GM11168 (cell line): Measurements from ENCODE around the gene FKBP4.

Experiments
- in situ Hi-C: fragments of 300-500 bp; cut with MboI; formaldehyde crosslinking; loops from one replicate; pipeline ENCODE4 v1.12.0; 2022; ENCODE audit warnings: low sequenced_read_pairs; ENCODE audit not compliant: unreplicated experiment

Gene FKBP4

GRCh38 chr12:2806700-2807099 lies 11.9 kb downstream of the FKBP4 start:
- in situ Hi-C loops: no loop called here

- in situ Hi-C loops: no loop called here
Observed at GRCh38 chr12:2811801-2812200, 17.0 kb downstream of the FKBP4 start.

- in situ Hi-C loops: no loop called here
Observed at GRCh38 chr12:2812290-2813213, 17.8 kb downstream of the FKBP4 start, which contains the start of gene ITFG2. Gene ITFG2, plus strand, starts transcription at chr12:2812668. Its CDS starts 93 bp downstream, at chr12:2812761.

GRCh38 chr12:2813214-2814185 lies 18.7 kb downstream of the FKBP4 start:
- in situ Hi-C loops: no loop called here

GRCh38 chr12:2819810-2820209 lies 25.0 kb downstream of the FKBP4 start:
- in situ Hi-C loops: no loop called here

- in situ Hi-C loops: no loop called here
Observed at GRCh38 chr12:2820432-2820831, 25.7 kb downstream of the FKBP4 start.

GRCh38 chr12:2823483-2823882 lies 28.7 kb downstream of the FKBP4 start:
- in situ Hi-C loops: no loop called here

GRCh38 chr12:2824541-2824940 lies 29.8 kb downstream of the FKBP4 start:
- in situ Hi-C loops: no loop called here

GRCh38 chr12:2825132-2825531 lies 30.4 kb downstream of the FKBP4 start:
- in situ Hi-C loops: no loop called here

GRCh38 chr12:2826036-2826435 lies 31.3 kb downstream of the FKBP4 start:
- in situ Hi-C loops: no loop called here

- in situ Hi-C loops: no loop called here
Observed at GRCh38 chr12:2826721-2827515, 32.1 kb downstream of the FKBP4 start.

- in situ Hi-C loops: no loop called here
Observed at GRCh38 chr12:2829275-2829674, 34.5 kb downstream of the FKBP4 start.

- in situ Hi-C loops: no loop called here
Observed at GRCh38 chr12:2832550-2833127, 37.9 kb downstream of the FKBP4 start.

- in situ Hi-C loops: no loop called here
Observed at GRCh38 chr12:2833327-2833726, 38.6 kb downstream of the FKBP4 start.

GRCh38 chr12:2833810-2834209 lies 39.0 kb downstream of the FKBP4 start:
- in situ Hi-C loops: no loop called here

GRCh38 chr12:2834581-2835491 lies 40.1 kb downstream of the FKBP4 start, which contains the start of gene NRIP2:
Gene NRIP2, minus strand, starts transcription at chr12:2835035. Its CDS starts 52 bp downstream, at chr12:2834983.
- in situ Hi-C loops: no loop called here

GRCh38 chr12:2835691-2836403 lies 41.1 kb downstream of the FKBP4 start:
- in situ Hi-C loops: no loop called here

- in situ Hi-C loops: no loop called here
Observed at GRCh38 chr12:2836574-2836973, 41.8 kb downstream of the FKBP4 start.
